HepG2 (cell line): ENCODE measurements around the gene TDRD9. TPM values are rescaled to one million over a fixed set of nuclear protein-coding genes. Genes with fewer than 3 reads are reported as not detected.

Source experiments
- CHD2 ChIP-seq: IDR thresholded peaks from 2 replicates; pipeline ENCODE4 v1.6.1; 2011; ENCODE audit warnings: low read depth, low read length, improper control_type of control experiment
- IRX3 ChIP-seq: sonication (generic); formaldehyde crosslinking; IDR thresholded peaks from 2 replicates; pipeline ENCODE4 v1.8.1; 2023; ENCODE audit warnings: mild to moderate bottlenecking, low read depth, missing genetic modification reagents, borderline replicate concordance
- MAZ ChIP-seq, 2 experiments: sonication (generic) in 1 of 2; formaldehyde crosslinking in 1 of 2; IDR thresholded peaks; 2 replicates each; pipeline versions ENCODE4 v1.5.0 to v1.6.1; 2012 to 2020; ENCODE audit warnings: low read depth in 2 of 2, mild to moderate bottlenecking in 2 of 2, borderline replicate concordance in 1 of 2, improper control_type of control experiment in 1 of 2, low read length in 1 of 2, missing genetic modification reagents in 1 of 2, moderate library complexity in 1 of 2
- MTF1 ChIP-seq: sonication (generic); formaldehyde crosslinking; IDR thresholded peaks from 2 replicates; pipeline ENCODE4 v1.5.0; 2020; ENCODE audit warnings: missing genetic modification reagents
- POLR2G ChIP-seq: fragments of 200-400 bp; formaldehyde crosslinking; IDR thresholded peaks from 2 replicates; pipeline ENCODE4 v1.6.1; 2018; ENCODE audit warnings: mild to moderate bottlenecking, low read depth, low read length, moderate library complexity
- REPIN1 ChIP-seq: sonication (generic); formaldehyde crosslinking; IDR thresholded peaks from 2 replicates; pipeline ENCODE4 v1.8.0; 2022; ENCODE audit warnings: missing genetic modification reagents, low read depth, mild to moderate bottlenecking, borderline replicate concordance
- TSC22D2 ChIP-seq: sonication (generic); formaldehyde crosslinking; IDR thresholded peaks from 2 replicates; pipeline ENCODE4 v1.5.1; 2020; ENCODE audit warnings: missing genetic modification reagents, mild to moderate bottlenecking, borderline replicate concordance
- ZFP36L1 ChIP-seq: sonication (generic); formaldehyde crosslinking; IDR thresholded peaks from 2 replicates; pipeline ENCODE4 v1.8.0; 2022; ENCODE audit warnings: mild to moderate bottlenecking, missing genetic modification reagents, moderate library complexity
- ZMAT5 ChIP-seq: sonication (generic); formaldehyde crosslinking; IDR thresholded peaks from 2 replicates; pipeline ENCODE4 v1.5.0; 2020; ENCODE audit warnings: mild to moderate bottlenecking, low read depth, missing genetic modification reagents, borderline replicate concordance
- ZNF12 ChIP-seq: sonication (generic); formaldehyde crosslinking; IDR thresholded peaks from 2 replicates; pipeline ENCODE4 v1.5.0; 2020; ENCODE audit warnings: missing genetic modification reagents
- ZNF142 ChIP-seq: sonication (generic); formaldehyde crosslinking; IDR thresholded peaks from 2 replicates; pipeline ENCODE4 v1.4.0; 2020; ENCODE audit warnings: missing genetic modification reagents
- ZNF468 ChIP-seq: sonication (generic); formaldehyde crosslinking; IDR thresholded peaks from 2 replicates; pipeline ENCODE4 v1.8.0; 2022; ENCODE audit warnings: mild to moderate bottlenecking, moderate library complexity, missing genetic modification reagents
- ZNF562 ChIP-seq: sonication (generic); formaldehyde crosslinking; IDR thresholded peaks from 2 replicates; pipeline ENCODE4 v1.8.0; 2022; ENCODE audit warnings: missing genetic modification reagents, borderline replicate concordance
- ZNF564 ChIP-seq: sonication (generic); formaldehyde crosslinking; IDR thresholded peaks from 2 replicates; pipeline ENCODE4 v1.8.1; 2023; ENCODE audit warnings: mild to moderate bottlenecking, missing genetic modification reagents
- ZNF574 ChIP-seq: sonication (generic); formaldehyde crosslinking; IDR thresholded peaks from 2 replicates; pipeline ENCODE4 v1.4.0; 2020; ENCODE audit warnings: missing genetic modification reagents
- ZSCAN25 ChIP-seq: sonication (generic); formaldehyde crosslinking; IDR thresholded peaks from 2 replicates; pipeline ENCODE4 v1.8.0; 2022; ENCODE audit warnings: mild to moderate bottlenecking, missing genetic modification reagents
- polyA plus RNA-seq, 8 experiments: library from polyadenylated mRNA; depleted of rRNA in 3 of 8; stranded (reverse) in 7 of 8; unstranded in 1 of 8; fragments of >200 nt; fragmentation: Illumina TruSeq in 4 of 8; extraction: Trizol in 4 of 8; gene quantifications; 2 replicates each; pipeline versions ENCODE4 v1.2.1 to v1.2.3, GENCODE V29; 2011 to 2016; ENCODE audit warnings: low read depth in 4 of 8, missing spikeins in 1 of 8, mixed read lengths in 1 of 8; ENCODE audit not compliant: insufficient read depth in 1 of 8
- total RNA-seq, 5 experiments: library from RNA; depleted of rRNA; stranded (reverse); fragments of >200 nt; fragmentation: Illumina TruSeq; extraction: Trizol; gene quantifications; 2 replicates each; pipeline ENCODE4 v1.2.3, GENCODE V29; 2016; ENCODE audit warnings: low read depth in 1 of 5

Gene TDRD9
- total and polyA plus RNA-seq, 2 of the 13 experiments (the other 11 are each of a cell fraction or from before 2014, with no cell fraction given): not detected

GRCh38 chr14:103889313-103890051 is 38.8 kb upstream of the TDRD9 start (continued):
- TF ChIP-seq REPIN1 (CRISPR knock-in tag) (no peak), ZNF142 (CRISPR knock-in tag) (peak; percentile 23; the same call in 1 of the 2 replicates), IRX3 (CRISPR knock-in tag) (no peak), TSC22D2 (CRISPR knock-in tag) (no peak), MTF1 (CRISPR knock-in tag) (no peak), ZNF468 (CRISPR knock-in tag) (0 out of 2 replicates have a peak, but pooled peaks have one; percentile 76), MAZ (IDR thresholded peaks at IDR 0.05; ENCODE audit: borderline replicate concordance, low read depth, low read length) (no peak), MAZ (CRISPR knock-in tag; IDR thresholded peaks at IDR 0.05; ENCODE audit: low read depth) (peak; percentile 34; the same call in 1 of the 2 replicates), ZNF12 (CRISPR knock-in tag) (0 out of 2 replicates have a peak, but pooled peaks have one; percentile 29), ZNF564 (CRISPR knock-in tag) (no peak), ZFP36L1 (no peak), ZNF574 (CRISPR knock-in tag) (peak; percentile 39; the same call in 1 of the 2 replicates), POLR2G (peak; percentile 65), ZNF562 (CRISPR knock-in tag) (no peak), ZMAT5 (no peak), ZSCAN25 (CRISPR knock-in tag) (no peak), CHD2 (no peak)
